Measurements from ENCODE around the gene TRMT10C.
"Not testable (repeated sequence)": the region's sequence is repeated elsewhere in the genome, so short reads cannot be mapped to it uniquely, and the experiment has no call there.

TRMT10C gene

DNA sequence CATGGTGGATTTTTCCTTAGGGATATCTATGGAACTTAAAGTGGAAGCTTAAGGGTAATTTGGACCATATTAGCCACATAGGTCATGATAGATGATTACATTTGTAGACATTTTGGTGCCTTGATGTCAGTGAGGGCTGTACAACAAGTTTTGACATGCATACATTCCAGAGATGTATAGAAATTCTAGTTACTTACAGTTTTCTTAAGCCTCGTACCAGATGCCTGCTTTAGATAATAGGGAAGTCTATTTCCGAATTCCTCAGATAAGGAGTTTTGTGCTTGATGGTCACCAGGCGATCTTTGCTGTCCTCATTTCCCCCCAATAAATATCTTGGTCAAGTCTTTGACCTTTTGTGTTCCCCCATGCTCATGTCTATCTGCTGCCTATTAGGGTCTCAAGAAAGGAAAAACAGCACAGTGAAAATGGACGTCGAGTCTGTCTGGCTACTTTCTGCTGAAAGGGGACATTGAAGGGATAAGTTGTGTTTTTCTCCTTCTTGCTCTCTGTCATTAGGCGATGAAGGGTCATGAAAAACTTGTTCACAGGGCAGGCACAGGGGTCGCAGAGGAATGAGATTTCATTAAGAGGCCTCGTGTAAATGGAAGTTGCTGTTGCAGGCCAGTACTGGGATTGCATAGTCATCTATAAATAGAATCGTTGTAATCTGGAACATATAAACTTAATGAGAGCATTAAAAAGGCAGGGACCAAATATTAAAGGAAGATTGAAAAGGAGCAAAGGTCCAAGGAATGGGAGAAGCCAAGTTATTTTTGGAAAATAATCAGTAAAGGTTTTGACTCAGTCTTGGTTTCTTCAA lies 28.7 kb upstream of the TRMT10C start:
- Mint-ChIP-seq H3K36me3 (ENCODE audit: low read depth) (peaks cover 7% of the 10 kb centered on the region), H3K9me3 (peaks cover 12% of the 10 kb centered on the region), H3K4me3 (no peak overlapping the region), H3K27ac (no peak overlapping the region), H3K27me3 (ENCODE audit: low read depth) (peaks cover 4% of the 10 kb centered on the region), H3K4me1 (ENCODE audit: low read depth) (peaks cover 28% of the 10 kb centered on the region)
- no peak for DNase-seq (ENCODE audit: low spot score)

DNA sequence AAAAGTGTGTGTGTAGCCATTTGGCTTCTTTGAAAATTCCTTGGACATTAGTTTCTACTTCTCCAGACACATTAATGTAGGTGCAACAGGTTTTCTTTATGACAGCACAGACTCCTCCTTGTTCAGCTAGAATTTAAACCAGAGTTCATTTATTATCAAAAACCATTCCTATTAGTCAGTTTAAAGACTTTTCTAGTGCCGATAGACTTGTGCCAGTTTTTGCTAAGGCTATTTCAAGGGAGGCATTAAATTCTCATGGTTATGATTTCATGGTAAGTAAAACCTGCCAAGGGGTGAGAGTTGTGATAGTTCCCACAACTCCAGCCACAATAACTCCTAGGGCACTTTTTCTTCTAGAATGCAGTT lies 28.1 kb upstream of the TRMT10C start:
- peaks cover 28% of the 10 kb centered on the region for H3K4me1 Mint-ChIP-seq (ENCODE audit: low read depth)

DNA sequence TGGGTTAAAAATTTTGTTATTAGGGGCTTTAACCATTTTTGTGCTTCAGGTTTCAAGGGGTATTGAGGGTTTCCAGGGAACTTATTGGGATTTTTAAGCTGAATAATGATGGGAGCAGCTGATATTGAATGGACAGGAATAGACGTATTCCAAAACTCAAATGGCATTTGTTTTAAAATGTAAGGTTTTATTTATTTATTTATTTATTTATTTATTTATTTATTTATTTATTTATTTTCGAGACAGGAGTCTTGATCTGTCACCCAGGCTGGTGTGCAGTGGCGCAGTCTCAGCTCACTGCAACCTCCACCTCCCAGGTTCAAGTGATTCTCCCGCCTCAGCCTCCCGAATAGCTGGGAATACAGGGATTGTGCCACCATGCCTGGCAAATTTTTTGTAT lies 26.4 kb upstream of the TRMT10C start:
- no peak for DNase-seq (ENCODE audit: low spot score)
- Mint-ChIP-seq H3K9me3 (peaks cover under 1% of the 10 kb centered on the region), H3K27me3 (ENCODE audit: low read depth) (peaks cover 13% of the 10 kb centered on the region), H3K4me3 (no peak overlapping the region), H3K4me1 (ENCODE audit: low read depth) (peaks cover 20% of the 10 kb centered on the region), H3K27ac (no peak overlapping the region), H3K36me3 (ENCODE audit: low read depth) (peaks cover 3% of the 10 kb centered on the region)

More for the DNA sequence above, 28.1 kb upstream of the TRMT10C start:
- Mint-ChIP-seq H3K4me3 (no peak overlapping the region), H3K9me3 (peaks cover 12% of the 10 kb centered on the region), H3K36me3 (ENCODE audit: low read depth) (peaks cover 7% of the 10 kb centered on the region), H3K27me3 (ENCODE audit: low read depth) (peaks cover 8% of the 10 kb centered on the region), H3K27ac (no peak overlapping the region)
- no peak for DNase-seq (ENCODE audit: low spot score)

DNA sequence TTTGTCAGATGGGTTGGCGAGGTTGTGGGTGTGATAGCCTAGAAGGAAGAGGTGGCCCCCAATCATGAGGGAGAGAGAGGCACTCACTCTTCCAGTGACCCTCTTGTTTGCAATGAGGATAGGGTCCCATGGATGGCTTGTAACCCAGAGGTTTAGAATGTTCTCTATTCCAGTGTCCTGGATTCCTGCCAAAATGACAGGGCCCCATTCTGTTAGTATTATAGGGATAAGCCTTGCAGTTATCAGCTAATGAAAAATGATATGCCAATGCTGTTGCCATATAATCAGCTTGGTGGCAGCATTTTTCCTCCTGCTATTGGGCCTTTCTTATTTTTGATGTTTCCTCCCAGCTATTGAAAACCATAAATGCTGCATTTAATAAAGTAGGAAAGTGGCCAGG lies 25.4 kb upstream of the TRMT10C start:
- Mint-ChIP-seq H3K9me3 (no peaks in the 10 kb centered on the region), H3K4me1 (ENCODE audit: low read depth) (peaks cover 11% of the 10 kb centered on the region), H3K27me3 (ENCODE audit: low read depth) (peaks cover 13% of the 10 kb centered on the region), H3K36me3 (ENCODE audit: low read depth) (peaks cover 3% of the 10 kb centered on the region), H3K4me3 (no peak overlapping the region), H3K27ac (no peak overlapping the region)
- DNase-seq (ENCODE audit: low spot score) = no peak

DNA sequence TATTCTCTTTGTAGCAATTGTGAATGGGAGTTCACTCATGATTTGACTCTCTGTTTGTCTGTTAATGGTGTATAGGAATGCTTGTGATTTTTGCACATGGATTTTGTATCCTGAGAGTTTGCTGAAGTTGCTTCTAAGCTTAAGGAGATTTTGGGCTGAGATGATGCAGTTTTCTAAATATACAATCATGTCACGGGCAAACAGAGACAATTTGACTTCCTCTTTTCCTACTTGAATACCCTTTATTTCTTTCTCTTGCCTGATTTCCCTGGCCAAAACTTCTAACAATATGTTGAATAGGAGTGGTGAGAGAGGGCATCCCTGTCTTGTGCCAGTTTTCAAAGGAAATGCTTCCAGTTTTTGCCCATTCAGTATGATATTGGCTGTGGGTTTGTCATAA lies 24.7 kb upstream of the TRMT10C start:
- not testable (repeated sequence) for H3K27ac Mint-ChIP-seq; H3K4me3 Mint-ChIP-seq; H3K9me3 Mint-ChIP-seq; H3K4me1 Mint-ChIP-seq (ENCODE audit: low read depth); DNase-seq (ENCODE audit: low spot score); H3K36me3 Mint-ChIP-seq (ENCODE audit: low read depth)
- peaks cover 13% of the 10 kb centered on the region for H3K27me3 Mint-ChIP-seq (ENCODE audit: low read depth)

DNA sequence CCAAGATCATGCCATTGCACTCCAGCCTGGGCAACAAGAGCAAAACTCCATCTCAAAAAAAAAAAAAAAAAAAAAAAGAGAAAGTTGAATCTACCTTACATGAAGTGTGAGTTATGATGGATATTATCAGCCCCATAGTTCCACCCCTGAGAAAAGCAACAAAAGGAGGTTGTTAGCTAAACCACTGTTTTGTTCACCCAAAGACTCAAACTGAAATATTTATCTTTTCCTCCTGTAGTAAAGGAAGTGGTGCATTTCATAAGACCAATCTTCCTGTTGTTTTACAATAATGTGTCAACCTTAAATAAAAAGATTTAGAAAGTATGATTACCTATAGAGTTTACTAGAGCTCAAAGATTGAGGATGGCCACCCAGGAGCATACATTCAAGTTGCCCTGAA lies 18.7 kb upstream of the TRMT10C start:
- peaks cover 8% of the 10 kb centered on the region for H3K9me3 Mint-ChIP-seq
- peak overlapping the region; percentile 69 for H3K4me3 Mint-ChIP-seq
- peaks cover 10% of the 10 kb centered on the region for H3K36me3 Mint-ChIP-seq (ENCODE audit: low read depth)
- peak overlapping the region; percentile 84 for H3K27ac Mint-ChIP-seq
- DNase-seq (ENCODE audit: low spot score) = no peak
- H3K4me1 Mint-ChIP-seq (ENCODE audit: low read depth) = peaks cover 38% of the 10 kb centered on the region
- peaks cover 9% of the 10 kb centered on the region for H3K27me3 Mint-ChIP-seq (ENCODE audit: low read depth)

DNA sequence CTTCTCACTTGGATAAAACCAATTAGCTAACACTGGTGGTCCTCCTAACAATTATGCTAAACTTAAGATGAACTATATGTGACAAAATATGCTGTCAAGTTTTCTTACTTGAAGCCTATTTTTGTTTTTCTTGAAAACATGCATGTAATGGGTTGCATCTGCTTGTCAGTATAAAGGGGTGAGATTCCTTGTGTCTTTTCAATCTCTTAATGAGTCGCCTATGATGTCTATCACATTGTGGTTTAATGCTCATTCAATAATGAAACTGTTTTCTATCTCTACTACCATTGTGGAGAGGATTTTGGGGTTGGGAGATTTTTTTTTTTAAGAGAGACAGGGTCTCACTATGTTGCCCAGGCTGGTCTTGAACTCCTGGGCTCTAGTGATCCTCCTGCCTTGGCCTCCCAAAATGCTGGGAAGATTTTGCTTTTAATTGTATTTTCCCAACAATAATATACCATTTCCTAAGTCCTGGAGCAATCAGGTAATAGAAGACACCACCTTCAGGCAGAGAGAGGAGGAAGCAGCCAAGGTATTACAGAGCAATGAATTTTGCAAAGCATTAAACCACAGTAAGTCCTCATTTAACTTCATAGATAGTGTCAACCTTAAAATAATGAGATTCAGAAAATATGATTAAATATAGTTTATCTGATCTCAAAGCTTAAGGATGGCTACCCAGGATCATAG lies 17.4 kb upstream of the TRMT10C start:
- no peak for DNase-seq (ENCODE audit: low spot score)
- Mint-ChIP-seq H3K9me3 (peaks cover 8% of the 10 kb centered on the region), H3K4me1 (ENCODE audit: low read depth) (peaks cover 47% of the 10 kb centered on the region), H3K27me3 (ENCODE audit: low read depth) (no peaks in the 10 kb centered on the region), H3K36me3 (ENCODE audit: low read depth) (peaks cover 10% of the 10 kb centered on the region), H3K27ac (peak overlapping the region; percentile 85), H3K4me3 (peak overlapping the region; percentile 57)

DNA sequence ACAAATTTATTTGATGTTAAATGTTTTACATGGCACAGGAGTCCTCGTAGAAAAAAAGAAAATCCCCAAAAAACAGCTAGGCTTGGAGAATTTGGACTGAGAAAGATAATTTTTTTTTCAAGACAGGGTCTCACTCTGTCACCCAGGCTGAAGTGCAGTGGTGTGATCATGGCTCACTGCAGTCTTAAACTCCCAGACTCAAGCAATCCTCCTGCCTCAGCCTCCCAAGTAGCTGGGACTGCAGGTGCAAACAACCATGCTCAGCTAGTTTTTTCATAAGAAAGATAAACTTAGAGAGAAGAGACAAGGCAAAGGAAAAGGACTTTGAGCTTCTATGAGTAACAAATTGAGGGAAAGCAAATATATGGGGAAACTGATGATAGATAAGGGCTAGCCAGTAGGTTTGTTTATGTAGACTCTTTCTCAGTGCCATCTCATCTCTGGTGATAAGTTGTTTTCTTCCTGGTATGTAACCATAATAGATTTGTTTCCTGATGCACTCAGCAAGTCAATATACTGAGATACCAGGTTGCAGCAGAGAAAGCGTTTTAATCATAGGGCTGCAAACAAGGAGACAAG lies 13.1 kb upstream of the TRMT10C start:
- DNase-seq (ENCODE audit: low spot score) = no peak
- Mint-ChIP-seq H3K27me3 (ENCODE audit: low read depth) (no peaks in the 10 kb centered on the region), H3K36me3 (ENCODE audit: low read depth) (peaks cover 4% of the 10 kb centered on the region), H3K9me3 (peaks cover 4% of the 10 kb centered on the region), H3K27ac (no peak overlapping the region), H3K4me1 (ENCODE audit: low read depth) (peaks cover 32% of the 10 kb centered on the region), H3K4me3 (no peak overlapping the region)

DNA sequence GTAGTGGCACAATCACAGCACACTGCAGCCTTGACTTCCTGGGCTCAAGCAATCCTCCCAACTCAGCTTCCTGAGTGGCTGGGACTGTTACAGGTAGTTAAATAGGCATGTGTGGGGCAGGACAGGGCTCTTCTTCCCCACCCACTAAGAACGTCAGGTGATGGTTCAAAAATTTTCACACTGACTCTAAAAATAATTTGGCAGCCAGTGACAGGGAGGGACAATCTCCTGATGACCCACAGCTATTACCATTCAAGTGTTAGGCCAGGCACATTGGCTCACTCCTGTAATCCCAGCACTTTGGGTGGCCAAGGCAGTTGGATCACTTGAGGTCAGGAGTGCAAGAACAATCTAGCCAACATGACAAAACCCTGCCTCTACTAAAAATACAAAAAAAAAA lies 12.2 kb upstream of the TRMT10C start:
- no peaks in the 10 kb centered on the region for H3K27me3 Mint-ChIP-seq (ENCODE audit: low read depth)
- H3K27ac Mint-ChIP-seq = no peak overlapping the region
- H3K4me3 Mint-ChIP-seq = no peak overlapping the region
- DNase-seq (ENCODE audit: low spot score) = no peak
- H3K4me1 Mint-ChIP-seq (ENCODE audit: low read depth) = peaks cover 24% of the 10 kb centered on the region
- no peaks in the 10 kb centered on the region for H3K36me3 Mint-ChIP-seq (ENCODE audit: low read depth)
- no peaks in the 10 kb centered on the region for H3K9me3 Mint-ChIP-seq

DNA sequence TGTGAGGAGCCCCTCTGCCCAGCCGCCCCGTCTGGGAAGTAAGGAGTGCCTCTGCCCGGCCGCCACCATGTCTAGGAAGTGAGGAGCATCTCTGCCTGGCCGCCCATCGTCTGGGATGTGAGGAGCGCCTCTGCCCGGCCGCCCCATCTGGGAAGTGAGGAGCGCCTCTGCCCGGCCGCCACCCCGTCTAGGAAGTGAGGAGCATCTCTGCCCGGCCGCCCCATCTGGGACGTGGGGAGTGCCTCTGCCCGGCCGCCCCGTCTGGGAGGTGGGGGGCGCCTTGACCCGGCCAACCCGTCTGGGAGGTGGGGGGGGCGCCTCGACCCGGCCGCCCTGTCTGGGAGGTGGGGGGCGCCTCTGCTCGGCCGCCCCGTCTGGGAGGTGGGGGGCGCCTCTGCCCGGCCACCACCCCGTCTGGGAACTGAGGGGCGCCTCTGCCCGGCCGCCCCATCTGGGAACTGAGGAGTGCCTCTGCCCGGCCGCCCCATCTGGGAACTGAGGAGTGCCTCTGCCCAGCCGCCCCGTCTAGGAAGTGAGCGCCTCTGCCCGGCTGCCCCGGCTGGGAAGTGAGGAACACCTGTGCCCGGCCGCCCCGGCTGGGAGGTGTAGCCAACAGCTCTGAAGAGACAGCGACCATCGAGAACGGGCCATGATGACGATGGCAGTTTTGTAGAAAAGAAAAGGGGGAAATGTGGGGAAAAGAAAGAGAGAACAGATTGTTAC lies 10.1 kb upstream of the TRMT10C start:
- peaks cover 10% of the 10 kb centered on the region for H3K27me3 Mint-ChIP-seq (ENCODE audit: low read depth)
- not testable (repeated sequence) for H3K36me3 Mint-ChIP-seq (ENCODE audit: low read depth); H3K4me3 Mint-ChIP-seq; DNase-seq (ENCODE audit: low spot score); H3K9me3 Mint-ChIP-seq; H3K27ac Mint-ChIP-seq
- peaks cover 20% of the 10 kb centered on the region for H3K4me1 Mint-ChIP-seq (ENCODE audit: low read depth)

DNA sequence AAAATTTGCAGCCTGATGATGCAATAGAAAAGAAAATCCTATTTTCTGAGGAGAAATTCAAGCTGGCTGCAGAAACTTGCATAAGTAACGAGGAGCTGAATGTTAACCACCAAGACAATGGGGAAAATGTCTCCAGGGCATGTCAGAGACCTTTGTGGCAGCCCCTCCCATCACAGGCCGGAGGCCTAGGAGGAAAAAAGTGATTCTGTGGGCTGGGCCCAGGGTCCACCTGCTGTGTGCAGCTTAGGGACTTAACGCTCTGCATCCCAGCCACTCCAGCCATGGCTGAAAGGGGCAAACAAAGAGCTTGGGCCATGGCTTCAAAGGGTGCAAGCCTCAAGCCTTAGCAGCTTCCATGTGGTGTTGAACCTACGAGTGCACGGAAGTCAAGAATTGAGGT lies 8.3 kb upstream of the TRMT10C start:
- peaks cover 14% of the 10 kb centered on the region for H3K27me3 Mint-ChIP-seq (ENCODE audit: low read depth)
- not testable (repeated sequence) for H3K9me3 Mint-ChIP-seq; H3K4me1 Mint-ChIP-seq (ENCODE audit: low read depth); DNase-seq (ENCODE audit: low spot score); H3K36me3 Mint-ChIP-seq (ENCODE audit: low read depth); H3K27ac Mint-ChIP-seq; H3K4me3 Mint-ChIP-seq

DNA sequence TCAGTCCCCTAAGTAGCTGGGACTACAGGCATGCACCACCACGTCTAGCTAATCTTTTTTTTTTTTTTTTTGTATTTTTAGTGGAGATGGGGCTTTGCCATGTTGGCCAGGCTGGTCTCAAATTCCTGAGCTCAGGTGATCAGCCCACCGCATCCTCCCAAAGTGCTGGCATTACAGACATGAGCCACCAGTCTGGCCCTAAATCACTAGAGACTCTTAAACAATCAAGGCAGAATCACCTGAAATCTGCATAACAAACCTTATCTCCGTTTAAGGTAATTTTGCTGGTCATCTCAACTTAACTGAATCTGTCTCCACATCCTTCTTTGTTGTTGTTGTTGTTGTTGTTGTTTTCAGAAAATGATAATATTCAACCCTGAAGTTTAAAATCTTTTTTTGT lies 5.6 kb upstream of the TRMT10C start:
- H3K36me3 Mint-ChIP-seq (ENCODE audit: low read depth) = no peaks in the 10 kb centered on the region
- no peak overlapping the region for H3K27ac Mint-ChIP-seq
- peaks cover 14% of the 10 kb centered on the region for H3K27me3 Mint-ChIP-seq (ENCODE audit: low read depth)
- H3K4me1 Mint-ChIP-seq (ENCODE audit: low read depth) = peaks cover 4% of the 10 kb centered on the region
- no peak overlapping the region for H3K4me3 Mint-ChIP-seq
- H3K9me3 Mint-ChIP-seq = no peaks in the 10 kb centered on the region
- no peak for DNase-seq (ENCODE audit: low spot score)

DNA sequence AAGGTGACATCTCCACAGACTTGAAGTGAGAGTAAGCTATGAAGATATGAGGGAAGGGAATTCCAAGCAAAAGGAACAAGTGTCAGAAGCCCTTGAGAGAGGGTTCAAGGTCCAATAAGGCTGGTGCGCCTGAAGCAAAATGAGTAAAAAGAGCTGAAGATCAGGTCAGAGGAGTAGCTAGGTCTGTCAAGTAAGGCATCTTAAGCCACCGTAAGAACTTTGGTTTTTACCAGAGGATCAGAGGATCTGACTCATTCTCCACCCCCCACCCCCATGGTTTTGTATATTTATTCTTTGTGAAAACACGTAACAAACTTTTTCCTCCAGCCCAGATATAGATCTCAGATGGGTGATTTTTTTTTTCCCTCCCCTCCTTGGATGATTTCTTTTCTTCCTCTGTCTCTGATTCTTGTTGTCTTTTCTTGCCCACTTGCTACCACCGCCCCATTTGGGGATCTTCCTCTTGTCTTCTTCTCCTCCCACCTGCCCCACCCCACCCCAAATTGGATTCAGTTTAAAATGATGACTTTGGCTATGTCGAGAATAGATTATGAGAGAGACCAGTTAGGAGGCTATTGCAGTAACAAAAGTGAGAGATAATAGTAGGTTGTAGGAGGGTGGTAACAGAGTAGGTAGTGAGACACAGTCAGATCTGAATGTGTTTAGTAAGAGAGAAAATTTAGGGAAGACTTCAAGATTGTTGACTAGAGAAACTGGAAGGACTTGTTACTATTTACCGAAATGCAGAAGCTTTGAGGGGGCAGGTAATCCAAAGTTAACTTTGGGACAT lies 6.1 kb downstream of the TRMT10C start:
- no peaks in the 10 kb centered on the region for H3K9me3 Mint-ChIP-seq
- peak overlapping the region; percentile 16 for H3K4me3 Mint-ChIP-seq
- H3K36me3 Mint-ChIP-seq (ENCODE audit: low read depth) = peaks cover 47% of the 10 kb centered on the region
- DNase-seq (ENCODE audit: low spot score) = peak; percentile 48
- peak overlapping the region; percentile 29 for H3K27ac Mint-ChIP-seq
- no peaks in the 10 kb centered on the region for H3K27me3 Mint-ChIP-seq (ENCODE audit: low read depth)
- peaks cover 46% of the 10 kb centered on the region for H3K4me1 Mint-ChIP-seq (ENCODE audit: low read depth)
